HEK293 (cell line): ENCODE measurements around the gene STK11.

Experiments used
- CTCF ChIA-PET: fragments of 350-600 bp; formaldehyde crosslinking; extraction: SDS; loops from one replicate; lab custom pipeline; 2021; ENCODE audit warnings: antibody characterized with exemption; lab: Yijun Ruan, JAX
- POLR2A ChIA-PET: fragments of 300-600 bp; formaldehyde crosslinking; extraction: SDS; loops from one replicate; lab custom pipeline; 2020; ENCODE audit warnings: antibody characterized with exemption, inconsistent platforms; lab: Yijun Ruan, JAX
- H3K27ac ChIP-seq: fragments of 200-500 bp; sonication (Bioruptor generic); 2 replicates; pipeline ENCODE4 v1.5.1; 2014; ENCODE audit warnings: low read depth, low read length, control low read depth, inconsistent platforms; ENCODE audit errors: extremely low read depth
- H3K36me3 ChIP-seq, 2 experiments: fragments of 200-500 bp in 1 of 2; sonication (Bioruptor generic) in 1 of 2; 1 replicate in 1 of 2; 2 replicates in 1 of 2; pipeline ENCODE4 v1.5.1; 2014 to 2017; ENCODE audit warnings: inconsistent platforms in 2 of 2, low read length in 2 of 2; ENCODE audit not compliant: control insufficient read depth in 2 of 2, insufficient read depth in 1 of 2
- H3K4me1 ChIP-seq: fragments of 200-500 bp; sonication (Bioruptor generic); 2 replicates; pipeline ENCODE4 v1.5.1; 2014; ENCODE audit warnings: mild to moderate bottlenecking, low read length, inconsistent platforms; ENCODE audit not compliant: control insufficient read depth, insufficient read depth
- H3K4me3 ChIP-seq: 2 replicates; pipeline ENCODE4 v1.5.1; 2011; ENCODE audit warnings: low read depth, mild to moderate bottlenecking, control low read depth, low read length, moderate library complexity
- H3K9me3 ChIP-seq: fragments of 200-500 bp; sonication (Bioruptor generic); 2 replicates; pipeline ENCODE4 v1.5.1; 2014; ENCODE audit warnings: low read depth, low read length, inconsistent platforms; ENCODE audit not compliant: control insufficient read depth, insufficient read depth
- EGR2 ChIP-seq: fragments of 450-650 bp; formaldehyde crosslinking; IDR thresholded peaks from 2 replicates; pipeline ENCODE4 v1.5.1; 2016; ENCODE audit warnings: low read depth, missing biosample characterization, missing genetic modification characterization
- KLF1 ChIP-seq: fragments of 450-650 bp; formaldehyde crosslinking; IDR thresholded peaks from 2 replicates; pipeline ENCODE4 v1.5.1; 2016; ENCODE audit warnings: missing biosample characterization, missing genetic modification characterization
- KLF10 ChIP-seq: fragments of 450-650 bp; IDR thresholded peaks from 2 replicates; pipeline ENCODE4 v1.5.1; 2018; ENCODE audit warnings: missing biosample characterization, mild to moderate bottlenecking, missing genetic modification characterization
- KLF8 ChIP-seq: fragments of 450-650 bp; formaldehyde crosslinking; IDR thresholded peaks from 2 replicates; pipeline ENCODE4 v1.5.1; 2016; ENCODE audit warnings: missing biosample characterization, missing genetic modification characterization
- KLF9 ChIP-seq: fragments of 450-650 bp; formaldehyde crosslinking; IDR thresholded peaks from 2 replicates; pipeline ENCODE4 v1.5.1; 2016; ENCODE audit warnings: missing biosample characterization, missing genetic modification characterization, low read depth
- SP2 ChIP-seq: fragments of 450-650 bp; formaldehyde crosslinking; IDR thresholded peaks from 2 replicates; pipeline ENCODE4 v1.5.1; 2016; ENCODE audit warnings: missing biosample characterization, missing genetic modification characterization
- SP3 ChIP-seq: fragments of 450-650 bp; formaldehyde crosslinking; IDR thresholded peaks from 2 replicates; pipeline ENCODE4 v1.5.1; 2016; ENCODE audit warnings: missing biosample characterization, missing genetic modification characterization
- SP7 ChIP-seq: fragments of 450-650 bp; formaldehyde crosslinking; IDR thresholded peaks from 2 replicates; pipeline ENCODE4 v1.5.1; 2016; ENCODE audit warnings: missing biosample characterization, missing genetic modification characterization
- WT1 ChIP-seq: fragments of 450-650 bp; formaldehyde crosslinking; IDR thresholded peaks from 2 replicates; pipeline ENCODE4 v1.5.1; 2016; ENCODE audit warnings: missing biosample characterization, missing genetic modification characterization
- ZFHX2 ChIP-seq: fragments of 450-650 bp; formaldehyde crosslinking; conservative IDR thresholded peaks from 2 replicates; pipeline ENCODE4 v1.5.1; 2016; ENCODE audit warnings: missing biosample characterization, missing genetic modification characterization
- ZNF175 ChIP-seq: fragments of 450-650 bp; formaldehyde crosslinking; IDR thresholded peaks from 2 replicates; pipeline ENCODE4 v1.5.1; 2016; ENCODE audit warnings: missing biosample characterization, missing genetic modification characterization
- ZNF19 ChIP-seq: fragments of 450-650 bp; formaldehyde crosslinking; IDR thresholded peaks from 2 replicates; pipeline ENCODE4; 2016; ENCODE audit warnings: missing biosample characterization, missing genetic modification characterization, low read depth
- ZNF239 ChIP-seq: fragments of 450-650 bp; formaldehyde crosslinking; IDR thresholded peaks from 2 replicates; pipeline ENCODE4 v1.5.1; 2016; ENCODE audit warnings: missing biosample characterization, missing genetic modification characterization
- ZNF335 ChIP-seq: fragments of 450-650 bp; formaldehyde crosslinking; conservative IDR thresholded peaks from 2 replicates; pipeline ENCODE4 v1.5.1; 2016; ENCODE audit warnings: missing biosample characterization, missing genetic modification characterization
- ZNF394 ChIP-seq: fragments of 450-650 bp; formaldehyde crosslinking; IDR thresholded peaks from 2 replicates; pipeline ENCODE4 v1.5.1; 2016; ENCODE audit warnings: missing biosample characterization, missing genetic modification characterization, mild to moderate bottlenecking, moderate library complexity, borderline replicate concordance
- ZNF670 ChIP-seq: fragments of 450-650 bp; formaldehyde crosslinking; IDR thresholded peaks from 2 replicates; pipeline ENCODE4 v1.5.1; 2016; ENCODE audit warnings: missing biosample characterization, missing genetic modification characterization, low read depth
- ZNF768 ChIP-seq: fragments of 450-650 bp; formaldehyde crosslinking; IDR thresholded peaks from 2 replicates; pipeline ENCODE4 v1.5.1; 2018; ENCODE audit warnings: missing biosample characterization, mild to moderate bottlenecking, missing genetic modification characterization
- ZNF791 ChIP-seq: fragments of 450-650 bp; formaldehyde crosslinking; IDR thresholded peaks from 2 replicates; pipeline ENCODE4 v1.5.1; 2016; ENCODE audit warnings: missing biosample characterization, missing genetic modification characterization
- TF ChIP-seq, protein P1 (sequence below): fragments of 450-650 bp; formaldehyde crosslinking; IDR thresholded peaks from 2 replicates; pipeline ENCODE4 v1.5.1; 2016; ENCODE audit warnings: missing biosample characterization, missing genetic modification characterization
- TF ChIP-seq, protein P2 (sequence below): sonication (generic); formaldehyde crosslinking; IDR thresholded peaks from 2 replicates; pipeline ENCODE4 v1.8.1; 2022; ENCODE audit warnings: mild to moderate bottlenecking, moderate library complexity, missing genetic modification reagents
- TF ChIP-seq, protein P3 (sequence below): fragments of 450-650 bp; formaldehyde crosslinking; IDR thresholded peaks from 2 replicates; pipeline ENCODE4 v1.5.1; 2016; ENCODE audit warnings: missing biosample characterization, missing genetic modification characterization

STK11 gene

GRCh38 chr19:1216756-1217155 lies 11.2 kb downstream of the STK11 start:
- Histone ChIP-seq H3K4me3 (no peak overlapping the region), H3K27ac (no peak overlapping the region), H3K4me1 (peaks cover 12% of the 10 kb centered on the region; the same call in 1 of the 2 replicates), H3K36me3 (peaks cover 11 to 43% of the 10 kb centered on the region in 2 experiments; a peak in 2 of 3 replicates), H3K9me3 (no peaks in the 10 kb centered on the region)
- CTCF ChIA-PET = interaction anchor here (0.5 to 2.0 kb wide), 4 partner anchors 22 to 583 kb away, joined by 3 to 10 read pairs (median 4); no protein-coding TSS in a partner anchor
- POLR2A ChIA-PET = interaction anchor here (0.6 to 1.9 kb wide), 3 partner anchors 24 to 112 kb away, joined by 3 to 5 read pairs (median 5); partner anchors contain the start of gene CIRBP
- TF ChIP-seq WT1 (tag by site-specific recombination) (peak; percentile 8; the same call in 1 of the 2 replicates), ZNF239 (tag by site-specific recombination) (no peak), ZNF791 (tag by site-specific recombination) (no peak)

GRCh38 chr19:1217366-1217765 lies 11.8 kb downstream of the STK11 start:
- Histone ChIP-seq H3K36me3 (peaks cover 7 to 49% of the 10 kb centered on the region in 2 experiments; a peak in 2 of 3 replicates), H3K4me3 (no peak overlapping the region), H3K27ac (no peak overlapping the region), H3K4me1 (peaks cover 12% of the 10 kb centered on the region; the same call in 1 of the 2 replicates), H3K9me3 (no peaks in the 10 kb centered on the region)
- ChIA-PET CTCF (interaction anchor here (0.5 to 2.0 kb wide), 12 partner anchors 8 to 570 kb away, joined by 3 to 10 read pairs (median 3); partner anchors contain the start of gene WDR18), POLR2A (interaction anchor here (0.6 to 1.9 kb wide), 4 partner anchors 8 to 112 kb away, joined by 3 to 5 read pairs (median 4); partner anchors contain the start of gene CIRBP)
- TF ChIP-seq ZNF19 (tag by site-specific recombination) (no peak), KLF10 (peak; percentile 76), ZNF768 (tag by site-specific recombination) (no peak), KLF9 (tag by site-specific recombination) (peak; percentile 92), KLF8 (tag by site-specific recombination) (peak; percentile 59; the same call in 1 of the 2 replicates), SP2 (tag by site-specific recombination) (peak; percentile 34; the same call in 1 of the 2 replicates), SP3 (tag by site-specific recombination) (0 out of 2 replicates have a peak, but pooled peaks have one; percentile 33), ZFHX2 (tag by site-specific recombination) (0 out of 2 replicates have a peak, but pooled peaks have one; percentile 20), ZNF670 (tag by site-specific recombination) (no peak), ZNF335 (tag by site-specific recombination) (0 out of 2 replicates have a peak, but pooled peaks have one; percentile 14), EGR2 (tag by site-specific recombination) (0 out of 2 replicates have a peak, but pooled peaks have one; percentile 48), ZNF175 (tag by site-specific recombination) (no peak), KLF1 (tag by site-specific recombination) (peak; percentile 94), SP7 (no peak), ZNF394 (tag by site-specific recombination) (no peak)
- TF ChIP-seq, protein P1, sequence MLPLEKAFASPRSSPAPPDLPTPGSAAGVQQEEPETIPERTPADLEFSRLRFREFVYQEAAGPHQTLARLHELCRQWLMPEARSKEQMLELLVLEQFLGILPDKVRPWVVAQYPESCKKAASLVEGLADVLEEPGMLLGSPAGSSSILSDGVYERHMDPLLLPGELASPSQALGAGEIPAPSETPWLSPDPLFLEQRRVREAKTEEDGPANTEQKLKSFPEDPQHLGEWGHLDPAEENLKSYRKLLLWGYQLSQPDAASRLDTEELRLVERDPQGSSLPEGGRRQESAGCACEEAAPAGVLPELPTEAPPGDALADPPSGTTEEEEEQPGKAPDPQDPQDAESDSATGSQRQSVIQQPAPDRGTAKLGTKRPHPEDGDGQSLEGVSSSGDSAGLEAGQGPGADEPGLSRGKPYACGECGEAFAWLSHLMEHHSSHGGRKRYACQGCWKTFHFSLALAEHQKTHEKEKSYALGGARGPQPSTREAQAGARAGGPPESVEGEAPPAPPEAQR = no peak
- TF ChIP-seq, protein P2, sequence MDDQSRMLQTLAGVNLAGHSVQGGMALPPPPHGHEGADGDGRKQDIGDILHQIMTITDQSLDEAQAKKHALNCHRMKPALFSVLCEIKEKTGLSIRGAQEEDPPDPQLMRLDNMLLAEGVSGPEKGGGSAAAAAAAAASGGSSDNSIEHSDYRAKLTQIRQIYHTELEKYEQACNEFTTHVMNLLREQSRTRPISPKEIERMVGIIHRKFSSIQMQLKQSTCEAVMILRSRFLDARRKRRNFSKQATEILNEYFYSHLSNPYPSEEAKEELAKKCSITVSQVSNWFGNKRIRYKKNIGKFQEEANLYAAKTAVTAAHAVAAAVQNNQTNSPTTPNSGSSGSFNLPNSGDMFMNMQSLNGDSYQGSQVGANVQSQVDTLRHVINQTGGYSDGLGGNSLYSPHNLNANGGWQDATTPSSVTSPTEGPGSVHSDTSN (CRISPR knock-in tag) = no peak
- TF ChIP-seq, protein P3, sequence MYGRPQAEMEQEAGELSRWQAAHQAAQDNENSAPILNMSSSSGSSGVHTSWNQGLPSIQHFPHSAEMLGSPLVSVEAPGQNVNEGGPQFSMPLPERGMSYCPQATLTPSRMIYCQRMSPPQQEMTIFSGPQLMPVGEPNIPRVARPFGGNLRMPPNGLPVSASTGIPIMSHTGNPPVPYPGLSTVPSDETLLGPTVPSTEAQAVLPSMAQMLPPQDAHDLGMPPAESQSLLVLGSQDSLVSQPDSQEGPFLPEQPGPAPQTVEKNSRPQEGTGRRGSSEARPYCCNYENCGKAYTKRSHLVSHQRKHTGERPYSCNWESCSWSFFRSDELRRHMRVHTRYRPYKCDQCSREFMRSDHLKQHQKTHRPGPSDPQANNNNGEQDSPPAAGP = peak; percentile 46; the same call in 1 of the 2 replicates
